Measurements from ENCODE around the gene PFDN2. TPM values are rescaled to one million over a fixed set of nuclear protein-coding genes. Genes with fewer than 3 reads are reported as not detected.

The PFDN2 gene
- 30.0 TPM for total RNA-seq

GRCh38 chr1:161117759-161118581 is at the start of gene PFDN2, which contains the start of gene NIT1:
PFDN2 (minus strand) TSS chr1:161118037; CDS start chr1:161118026, 11 bp downstream.
NIT1 (plus strand) TSS chr1:161118105; CDS start chr1:161118177, 72 bp downstream.

GRCh38 chr1:161165742-161166668 is 48.2 kb upstream of the PFDN2 start, which contains the start of gene PPOX:
PPOX (plus strand) TSS chr1:161166426; CDS start chr1:161166848, 422 bp downstream.

GRCh38 chr1:161159087-161159912 is 41.5 kb upstream of the PFDN2 start, which contains the start of gene USP21:
USP21 (plus strand) TSS chr1:161159500; CDS start chr1:161160641, 1,141 bp downstream.

GRCh38 chr1:161153682-161154337 is 36.0 kb upstream of the PFDN2 start, which contains the start of gene UFC1:
UFC1 (plus strand) TSS chr1:161153978; CDS start chr1:161153998, 20 bp downstream.

GRCh38 chr1:161132410-161133219 is 14.8 kb upstream of the PFDN2 start, which contains the start of gene DEDD:
DEDD (minus strand) TSS chr1:161132667; CDS start chr1:161124462, 8,205 bp downstream.

GRCh38 chr1:161098210-161099068 is 19.4 kb downstream of the PFDN2 start, which contains the start of gene KLHDC9:
KLHDC9 (plus strand) TSS chr1:161098361; CDS start chr1:161098536, 175 bp downstream.

GRCh38 chr1:161089251-161089924 is 28.4 kb downstream of the PFDN2 start, which contains the start of gene NECTIN4:
NECTIN4 (minus strand) TSS chr1:161089558; CDS start chr1:161089296, 262 bp downstream.

GRCh38 chr1:161069731-161070270 is 48.0 kb downstream of the PFDN2 start, which contains the start of gene ARHGAP30:
ARHGAP30 (minus strand) TSS chr1:161069891; CDS start chr1:161069624, 267 bp downstream.

Small RNAs within 50 kb of the gene (small RNA-seq; reads per million reads assigned to genes)
- not detected for gene RF01225 (ENCODE audit: low replicate concordance)

Other genes starting within 250 kb of the PFDN2 start
- not detected for gene ITLN1, start 232.9 kb downstream of the PFDN2 start, total RNA-seq
- gene ITLN2, start 163.2 kb downstream of the PFDN2 start, total RNA-seq: not detected
- gene F11R, start 96.9 kb downstream of the PFDN2 start, total RNA-seq: 18.8 TPM
- 35.1 TPM for gene TSTD1, start 79.1 kb downstream of the PFDN2 start, total RNA-seq
- 121 TPM for gene USF1, start 72.1 kb downstream of the PFDN2 start, total RNA-seq
- gene ARHGAP30, start 48.1 kb downstream of the PFDN2 start, total RNA-seq: 0.31 TPM
- gene NECTIN4, start 28.5 kb downstream of the PFDN2 start, total RNA-seq: not detected
- 1.6 TPM for gene KLHDC9, start 19.7 kb downstream of the PFDN2 start, total RNA-seq
- 26.3 TPM for gene NIT1, start 68 bp upstream of the PFDN2 start, total RNA-seq
- 20.0 TPM for gene DEDD, start 14.6 kb upstream of the PFDN2 start, total RNA-seq
- gene UFC1, start 35.9 kb upstream of the PFDN2 start, total RNA-seq: 81.1 TPM
- gene USP21, start 41.5 kb upstream of the PFDN2 start, total RNA-seq: 22.2 TPM
- 26.3 TPM for gene PPOX, start 48.4 kb upstream of the PFDN2 start, total RNA-seq
- 20.0 TPM for gene B4GALT3, start 59.5 kb upstream of the PFDN2 start, total RNA-seq
- 0.31 TPM for gene ADAMTS4, start 81.0 kb upstream of the PFDN2 start, total RNA-seq
- gene NDUFS2, start 84.3 kb upstream of the PFDN2 start, total RNA-seq: 128 TPM
- 3.8 TPM for gene FCER1G, start 97.3 kb upstream of the PFDN2 start, total RNA-seq
- not detected for gene APOA2, start 105.6 kb upstream of the PFDN2 start, total RNA-seq
- gene TOMM40L, start 108.0 kb upstream of the PFDN2 start, total RNA-seq: 25.4 TPM
- gene NR1I3, start 120.2 kb upstream of the PFDN2 start, total RNA-seq: not detected
- 1.9 TPM for gene PCP4L1, start 140.7 kb upstream of the PFDN2 start, total RNA-seq
- 2.2 TPM for gene MPZ, start 191.9 kb upstream of the PFDN2 start, total RNA-seq
- gene SDHC, start 196.3 kb upstream of the PFDN2 start, total RNA-seq: 21.6 TPM
- not detected for gene CFAP126, start 249.8 kb upstream of the PFDN2 start, total RNA-seq